Measurements from ENCODE around the gene DLGAP1.

The DLGAP1 gene

GRCh38 chr18:3848316-3848715 is 606.8 kb downstream of the DLGAP1 start:
- DNase-seq: no peak

GRCh38 chr18:3845161-3845560 is 609.9 kb downstream of the DLGAP1 start:
- DNase-seq: no peak

- no peak for DNase-seq
These were observed 612.3 kb downstream of the DLGAP1 start for GRCh38 chr18:3842844-3843243.

- no peak for DNase-seq
These were observed 614.3 kb downstream of the DLGAP1 start for GRCh38 chr18:3840766-3841165.

- no peak for DNase-seq
These were observed 615.5 kb downstream of the DLGAP1 start for GRCh38 chr18:3839581-3839981.

- DNase-seq: peak; percentile 34
These were observed 618.4 kb downstream of the DLGAP1 start for GRCh38 chr18:3836483-3837335.

GRCh38 chr18:3832025-3832638 is 623.0 kb downstream of the DLGAP1 start:
- peak; percentile 51 for DNase-seq

GRCh38 chr18:3830604-3831003 is 624.5 kb downstream of the DLGAP1 start:
- no peak for DNase-seq

GRCh38 chr18:3827236-3827845 is 627.8 kb downstream of the DLGAP1 start:
- DNase-seq: no peak

- no peak for DNase-seq
These were observed 629.1 kb downstream of the DLGAP1 start for GRCh38 chr18:3826021-3826420.

- DNase-seq: no peak
These were observed 631.0 kb downstream of the DLGAP1 start for GRCh38 chr18:3824101-3824500.

GRCh38 chr18:3823073-3823472 is 632.0 kb downstream of the DLGAP1 start:
- DNase-seq: no peak

GRCh38 chr18:3821524-3821923 is 633.6 kb downstream of the DLGAP1 start:
- peak; percentile 57 for DNase-seq

GRCh38 chr18:3819961-3820360 is 635.1 kb downstream of the DLGAP1 start:
- DNase-seq: no peak

- DNase-seq: no peak
These were observed 638.3 kb downstream of the DLGAP1 start for GRCh38 chr18:3816610-3817363.

- DNase-seq: no peak
These were observed 639.1 kb downstream of the DLGAP1 start for GRCh38 chr18:3815991-3816390.

GRCh38 chr18:3814816-3815215 is 640.3 kb downstream of the DLGAP1 start:
- no peak for DNase-seq

GRCh38 chr18:3810296-3810695 is 644.8 kb downstream of the DLGAP1 start:
- DNase-seq: no peak

GRCh38 chr18:3808985-3809780 is 645.9 kb downstream of the DLGAP1 start:
- DNase-seq: no peak

GRCh38 chr18:3806656-3807055 is 648.5 kb downstream of the DLGAP1 start:
- DNase-seq: peak; percentile 74

- no peak for DNase-seq
These were observed 650.8 kb downstream of the DLGAP1 start for GRCh38 chr18:3804336-3804735.

GRCh38 chr18:3803350-3803749 is 651.8 kb downstream of the DLGAP1 start:
- DNase-seq: no peak

Data from NCI-H510A treated with DMSO at 0.1 percent for 48 hours (cell line).